CD4-positive, alpha-beta T cell treated with Interleukin-6 for 4 hours (primary cell): Measurements from ENCODE around the gene EPHA2.

Experiments used
- DNase-seq: peaks from one replicate; pipeline ENCODE4 v3.0.0-alpha.2; 2020; ENCODE audit warnings: mixed read lengths

The EPHA2 gene

DNA sequence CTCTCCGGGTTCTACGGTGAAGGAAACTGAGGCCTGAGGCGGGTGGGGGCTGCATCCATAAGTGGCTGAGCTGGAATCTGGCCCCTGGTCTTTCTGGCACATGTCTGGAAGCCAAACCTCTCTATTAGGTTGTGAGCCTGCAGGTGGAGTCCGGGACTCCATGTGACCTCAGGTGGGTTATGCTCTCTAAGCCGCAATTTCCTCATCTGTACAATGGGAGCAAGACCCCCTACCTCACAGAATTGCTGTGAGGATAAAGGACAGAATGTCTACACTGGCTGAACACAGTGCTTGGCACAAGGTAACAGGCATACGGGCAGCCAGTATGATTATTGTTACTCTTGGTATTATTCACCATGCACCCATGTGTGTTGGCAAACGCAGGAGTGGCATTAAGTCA, 6.7 kb downstream of the EPHA2 start:
- no peak for DNase-seq

DNA sequence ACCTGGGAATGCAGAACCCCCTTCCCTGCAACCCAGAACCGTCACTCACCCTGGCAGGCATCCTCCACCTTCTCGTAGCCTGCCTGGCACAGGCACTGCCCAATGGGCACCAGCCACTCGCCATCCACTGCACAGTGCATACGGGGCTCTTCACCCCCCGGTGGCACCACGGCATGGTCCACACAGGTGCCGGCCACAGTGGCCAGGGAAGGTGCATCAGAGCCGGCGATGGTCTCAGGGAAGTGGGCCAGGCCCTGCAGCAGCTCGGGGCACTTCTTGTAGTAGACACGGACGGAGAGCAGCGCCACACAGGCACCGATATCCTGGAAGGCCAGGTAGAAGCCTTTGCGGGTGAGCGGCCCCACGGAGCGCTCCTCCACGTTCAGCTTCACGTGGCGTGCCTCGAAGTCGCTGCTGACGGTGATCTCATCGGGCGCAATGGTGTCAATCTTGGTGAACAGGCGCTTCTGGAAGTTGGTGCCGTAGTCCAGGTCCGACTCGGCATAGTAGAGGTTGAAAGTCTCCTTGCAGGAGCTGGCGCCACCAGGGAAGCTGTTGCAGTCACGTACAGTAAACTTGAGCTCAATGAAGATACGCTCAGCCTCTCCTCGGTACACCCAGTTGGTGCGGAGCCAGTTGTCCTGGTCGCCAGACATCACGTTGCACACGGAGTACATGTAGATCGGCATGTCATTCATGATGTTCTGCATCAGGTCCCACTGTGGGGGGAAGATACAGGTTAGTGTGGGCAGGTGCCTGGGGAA, 7.4 kb downstream of the EPHA2 start:
- DNase-seq, result no peak

DNA sequence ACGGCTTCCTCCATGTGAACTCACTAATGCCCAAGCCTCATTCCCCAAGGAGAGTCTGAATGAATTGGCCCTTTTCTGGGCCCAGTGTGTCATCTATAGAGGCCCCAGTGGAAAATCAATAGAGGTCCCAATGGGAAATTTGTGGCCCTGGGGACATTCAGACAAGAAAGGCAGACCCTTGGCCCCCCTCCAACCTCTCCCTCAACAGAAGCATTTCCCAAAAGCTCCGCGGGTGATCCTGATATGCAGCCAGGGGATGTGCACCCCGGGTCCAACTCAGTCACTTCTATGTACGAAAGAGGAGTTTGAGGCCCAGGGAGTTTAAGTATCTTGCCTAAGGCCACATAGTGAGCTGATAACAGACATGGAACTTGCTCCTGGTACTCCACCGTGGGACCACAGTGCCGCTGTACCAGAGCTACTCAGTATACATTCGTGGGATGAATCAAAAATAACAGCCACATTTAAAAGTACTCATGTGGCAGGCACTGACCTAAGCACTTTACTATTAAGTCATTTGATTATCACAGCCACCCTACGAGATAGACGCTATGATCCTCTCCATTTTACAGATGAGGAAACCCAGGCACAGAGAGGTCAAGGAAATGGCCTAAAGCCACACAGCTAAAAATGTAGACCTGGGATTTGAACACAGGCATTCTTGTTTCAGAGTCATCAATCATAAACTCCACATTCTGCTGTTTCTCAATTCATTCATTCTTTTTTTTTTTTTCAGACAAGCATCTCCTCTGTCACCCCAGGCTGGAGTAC, 8.5 kb downstream of the EPHA2 start:
- DNase-seq, result no peak

DNA sequence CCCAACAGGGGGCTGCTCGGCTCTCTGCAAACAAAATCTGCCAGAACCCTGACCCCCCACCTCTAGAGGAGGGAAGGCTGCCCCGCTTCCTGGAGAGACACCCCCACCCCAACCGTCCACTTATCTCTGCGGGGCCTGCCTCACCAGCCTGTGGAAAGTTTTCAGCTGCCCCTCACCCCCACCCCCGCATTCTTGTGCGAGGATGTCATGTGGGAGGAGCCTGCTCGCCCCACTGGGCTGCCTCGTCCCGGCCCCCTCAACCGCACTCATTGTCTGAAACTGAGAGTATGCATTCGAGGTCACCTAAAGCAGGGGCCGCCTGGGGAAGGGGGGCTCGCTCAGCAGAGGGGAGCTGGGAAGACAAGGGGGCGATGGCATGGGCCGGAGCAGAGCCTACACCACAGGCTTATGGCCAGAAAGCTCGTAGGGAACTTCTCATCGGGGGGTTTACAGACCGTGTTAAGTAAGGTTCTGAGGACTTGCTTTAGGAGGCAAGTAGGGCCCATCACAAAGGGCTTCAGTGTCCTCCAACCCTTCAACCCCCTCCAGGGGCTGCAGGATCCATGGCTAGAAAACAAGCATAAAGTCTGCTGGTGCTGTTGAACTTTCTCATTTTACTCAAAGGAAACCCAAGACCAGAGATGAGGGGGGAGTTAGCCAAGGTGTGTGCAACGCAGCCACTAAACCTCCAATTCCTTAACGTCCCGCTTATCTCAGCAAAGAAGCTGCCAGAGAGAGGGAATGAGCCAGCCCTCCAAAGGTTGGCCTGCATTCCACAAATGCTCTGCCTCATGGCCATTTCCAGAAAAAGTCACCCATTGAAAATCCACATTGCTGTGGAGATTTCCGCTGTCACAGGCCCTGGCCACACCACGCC, 9.4 kb downstream of the EPHA2 start:
- DNase-seq, result no peak

DNA sequence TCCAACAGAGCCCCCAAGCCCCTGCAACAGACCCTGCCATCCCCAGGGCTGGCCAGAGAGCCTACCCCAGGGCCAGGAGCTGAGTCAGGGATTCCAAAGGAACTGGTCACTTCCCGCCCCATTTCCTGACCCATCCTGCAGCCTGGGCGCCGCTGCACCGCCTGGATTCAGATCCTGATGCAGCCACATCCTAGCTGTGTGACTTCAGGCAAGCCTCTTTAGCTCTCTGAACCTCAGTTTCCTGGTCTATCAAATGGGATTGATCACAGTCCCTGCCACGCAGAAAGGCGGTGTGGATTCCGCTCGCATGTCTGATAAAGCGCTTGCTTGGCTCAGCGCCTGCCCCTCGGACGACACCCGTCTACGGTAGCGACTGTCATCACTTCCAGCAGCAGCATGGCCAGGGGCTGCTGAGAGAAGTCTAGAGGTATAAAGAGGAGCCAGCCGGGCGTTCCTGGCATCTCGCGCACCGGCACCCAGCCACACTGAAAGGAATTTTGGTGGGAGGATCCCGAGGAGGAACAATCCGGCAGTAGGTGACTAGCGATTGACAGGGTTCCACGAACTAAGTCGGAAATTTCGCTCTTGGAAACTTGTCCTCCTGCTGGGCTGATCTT, 10.1 kb downstream of the EPHA2 start:
- DNase-seq, result no peak

DNA sequence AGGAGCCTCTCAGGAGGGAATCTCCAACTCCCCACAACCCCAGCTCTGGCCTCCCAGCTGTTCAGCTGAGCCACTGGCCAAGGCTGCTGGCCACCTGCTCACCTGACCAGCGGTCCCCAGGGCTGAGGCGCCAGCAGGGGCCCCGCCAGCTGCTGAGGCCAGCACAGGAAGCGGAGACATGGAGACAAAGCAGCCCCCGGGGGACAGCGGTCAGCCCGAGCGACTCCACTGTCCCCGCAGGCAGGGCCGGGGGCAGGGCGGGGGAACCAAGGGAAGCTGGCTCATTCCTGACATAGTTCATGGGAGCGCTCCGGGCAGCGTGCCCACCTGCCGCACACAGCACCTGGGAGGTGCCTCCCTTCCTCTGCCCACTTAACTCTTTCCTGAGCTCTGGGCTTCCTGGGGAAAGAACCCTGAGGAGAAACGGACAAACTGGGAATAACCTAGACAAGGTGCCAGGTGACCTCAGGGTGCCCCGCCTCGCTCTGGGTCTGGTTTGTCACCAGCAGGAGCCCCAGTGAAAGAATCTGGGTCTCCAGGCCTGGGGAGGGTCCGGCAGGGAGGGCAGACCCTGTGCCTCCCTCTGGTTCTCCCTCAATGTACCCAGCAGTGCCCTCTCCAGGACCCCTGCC, 10.7 kb downstream of the EPHA2 start:
- no peak for DNase-seq

DNA sequence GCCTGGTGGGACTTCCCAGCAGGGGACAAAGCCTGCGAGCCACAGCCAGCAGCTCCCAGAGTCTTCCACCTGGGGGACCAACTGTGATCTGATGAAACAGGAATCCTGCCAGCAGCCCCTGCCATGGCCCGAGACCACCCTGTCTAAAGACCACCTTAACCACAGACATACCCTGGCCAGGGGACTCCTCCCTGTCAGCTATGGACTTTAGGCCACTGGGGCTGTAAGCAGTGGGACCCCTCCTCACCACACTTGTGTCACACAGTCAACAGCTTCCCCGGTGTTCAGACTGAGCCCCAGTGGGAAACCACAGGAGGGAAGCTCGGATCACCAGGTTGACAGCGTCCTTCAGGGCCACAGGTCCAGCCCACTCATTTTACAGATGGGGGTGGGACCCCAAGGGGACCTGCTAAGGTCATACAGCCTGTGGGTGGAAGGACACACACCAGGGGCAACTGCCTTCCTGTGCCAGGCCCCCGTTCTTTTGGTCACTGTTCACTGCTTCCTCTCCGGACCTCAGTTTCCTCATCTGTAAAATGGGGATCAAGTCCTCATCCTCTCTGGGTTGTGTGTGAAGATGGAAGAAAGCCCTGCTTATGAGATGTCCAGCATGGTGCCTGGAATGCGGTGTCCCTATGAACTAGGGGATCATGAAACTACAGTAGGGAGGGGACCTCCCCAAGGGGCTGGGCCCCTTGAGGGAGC, 11.4 kb downstream of the EPHA2 start:
- no peak for DNase-seq

DNA sequence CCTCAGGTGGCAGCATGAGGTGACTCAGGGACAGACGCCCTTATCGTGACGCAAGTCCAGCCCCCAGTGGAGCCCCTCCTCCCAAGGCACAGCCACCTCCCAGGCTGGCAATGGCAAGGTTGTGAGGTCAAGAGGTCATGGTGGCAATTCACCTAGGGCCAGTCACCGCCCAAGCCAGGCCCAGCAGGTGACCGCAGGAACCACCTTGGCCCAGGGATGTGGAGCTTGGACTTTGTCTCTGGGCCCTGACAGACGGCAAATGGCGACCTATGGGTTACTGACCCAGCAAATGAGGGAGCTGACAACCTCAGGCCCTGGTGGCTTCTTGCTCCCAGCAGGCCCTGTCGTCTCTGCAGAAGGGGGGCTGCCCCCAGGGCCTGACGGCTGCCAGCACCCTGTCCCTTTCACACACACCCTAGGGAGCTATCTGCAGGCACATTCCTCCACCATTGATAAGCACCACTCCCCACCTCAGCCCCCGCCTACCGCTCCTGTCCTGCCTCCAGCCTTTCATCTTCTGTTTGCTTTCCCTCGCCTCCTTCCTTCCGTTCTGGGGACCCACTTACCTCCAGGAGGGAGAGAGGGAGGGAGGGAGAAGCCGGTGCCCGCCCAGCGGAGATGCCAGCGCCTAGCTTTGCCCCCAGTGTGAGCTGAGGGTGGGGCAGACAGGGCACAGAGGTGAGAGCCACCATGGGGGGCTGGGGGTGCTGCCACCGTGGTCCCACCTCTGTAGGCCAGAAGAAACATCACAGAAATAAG, 12.1 kb downstream of the EPHA2 start:
- no peak for DNase-seq

DNA sequence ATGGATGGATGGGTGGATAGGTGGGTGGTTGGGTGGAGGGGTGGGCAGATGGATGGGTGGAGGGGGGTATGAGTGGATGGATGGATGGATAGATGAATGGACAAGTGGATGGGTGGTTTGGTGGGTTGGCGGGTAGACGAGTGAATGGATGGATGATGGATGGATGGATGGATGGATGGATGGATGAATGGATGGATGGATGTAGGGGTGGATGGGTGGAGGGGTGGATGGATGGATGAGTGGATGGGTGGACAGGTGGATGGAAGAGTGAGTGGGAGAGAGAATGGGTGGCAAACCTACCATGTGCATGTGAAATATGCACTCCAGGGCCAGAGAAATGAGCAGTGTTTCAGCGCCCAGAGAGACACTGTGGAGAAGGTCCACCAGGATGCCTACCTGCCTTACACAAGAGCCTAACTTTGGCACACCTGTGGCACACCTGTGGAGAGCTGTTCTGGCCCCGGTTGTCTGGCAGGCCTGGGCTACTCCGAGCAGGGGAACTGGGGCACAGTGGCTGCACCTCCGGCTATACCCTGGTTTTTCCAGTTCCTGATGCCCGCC, 12.8 kb downstream of the EPHA2 start:
- DNase-seq, result no peak

DNA sequence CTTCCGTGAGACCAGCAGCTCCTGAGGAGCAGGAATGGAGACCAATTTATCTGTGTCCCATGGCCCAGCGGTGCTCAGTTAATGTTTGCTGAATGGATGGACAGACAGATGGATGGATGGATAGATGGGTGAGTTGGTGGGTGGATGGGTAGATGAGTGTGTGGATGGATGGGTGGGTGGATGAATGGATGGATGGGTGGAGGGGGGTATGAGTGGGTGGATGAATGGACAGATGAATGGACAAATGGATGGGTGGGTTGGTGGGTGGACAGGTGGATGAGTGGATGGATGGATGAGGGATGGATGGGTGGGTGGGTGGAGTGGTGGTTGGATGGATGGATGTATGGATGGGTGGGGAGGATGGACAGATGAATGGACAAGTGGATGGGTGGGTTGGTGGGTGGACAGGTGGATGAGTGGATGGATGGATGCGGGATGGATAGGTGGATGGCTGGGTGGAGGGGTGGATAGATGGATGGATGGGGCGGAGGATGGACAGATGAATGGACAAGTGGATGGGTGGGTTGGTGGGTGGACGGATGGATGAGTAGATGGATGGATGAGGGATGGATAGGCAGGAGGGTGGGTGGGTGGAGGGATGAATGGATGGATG, 13.4 kb downstream of the EPHA2 start:
- DNase-seq, result no peak

DNA sequence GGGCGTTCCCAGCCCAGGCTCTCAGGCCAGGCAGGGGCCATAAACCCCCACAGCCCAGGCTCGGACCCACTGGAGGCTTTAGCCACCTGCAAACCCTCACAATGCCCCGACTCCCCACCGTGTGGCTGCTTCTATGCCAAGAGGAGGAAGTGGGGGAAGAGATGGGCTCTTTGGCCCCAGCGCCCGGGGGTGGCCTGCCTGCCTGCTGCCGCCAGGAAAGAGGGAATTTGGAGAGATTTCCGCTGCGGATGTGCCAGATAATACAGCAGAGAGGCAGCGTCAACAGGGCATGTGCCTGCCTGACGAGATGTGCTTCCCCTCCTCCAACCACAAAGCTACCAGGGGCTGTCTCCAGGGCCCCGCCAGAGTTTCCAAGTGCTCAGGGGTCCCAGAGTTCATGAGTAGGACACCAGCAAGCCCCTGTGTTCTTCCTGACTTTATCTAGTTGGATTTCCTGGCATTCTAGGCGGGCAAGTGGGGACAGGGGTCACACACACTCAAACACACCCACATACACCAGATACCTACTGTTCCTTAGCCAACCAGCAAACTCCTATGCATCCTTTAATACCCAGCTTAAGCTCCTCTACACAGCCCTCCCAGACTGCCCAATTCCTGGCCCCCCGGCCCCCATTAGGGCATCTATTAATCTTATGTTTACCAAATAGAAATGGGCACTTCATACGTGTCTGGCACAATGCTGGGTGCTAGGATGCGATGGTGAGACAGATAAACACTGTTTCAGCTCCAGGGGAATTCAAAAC, 14.1 kb downstream of the EPHA2 start:
- no peak for DNase-seq

DNA sequence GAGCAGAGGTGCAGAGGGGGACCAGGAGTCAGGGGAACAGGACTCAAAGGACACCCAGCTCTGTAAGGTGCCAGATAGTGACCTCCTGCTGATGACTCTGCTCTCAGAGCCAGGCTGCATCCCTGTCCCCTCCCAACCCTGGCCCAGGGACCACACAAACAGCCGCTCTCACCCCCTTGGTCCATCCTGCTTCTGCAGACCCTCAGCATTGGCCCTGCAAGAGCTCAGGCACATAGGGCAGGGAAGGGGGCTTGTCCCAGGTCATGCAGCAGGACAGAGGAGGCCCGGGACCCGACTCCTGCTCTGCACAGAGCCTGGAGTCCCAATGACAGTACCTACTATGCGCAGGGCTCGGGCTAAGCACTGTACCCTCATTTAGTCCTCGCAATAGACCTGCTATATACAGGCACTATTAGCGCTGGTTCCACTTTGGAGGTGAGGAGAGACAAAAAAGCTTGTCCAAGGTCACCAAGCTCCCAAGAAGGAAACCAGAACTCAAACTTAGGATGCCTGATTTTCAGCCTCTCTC, 15.7 kb downstream of the EPHA2 start:
- DNase-seq, result no peak

DNA sequence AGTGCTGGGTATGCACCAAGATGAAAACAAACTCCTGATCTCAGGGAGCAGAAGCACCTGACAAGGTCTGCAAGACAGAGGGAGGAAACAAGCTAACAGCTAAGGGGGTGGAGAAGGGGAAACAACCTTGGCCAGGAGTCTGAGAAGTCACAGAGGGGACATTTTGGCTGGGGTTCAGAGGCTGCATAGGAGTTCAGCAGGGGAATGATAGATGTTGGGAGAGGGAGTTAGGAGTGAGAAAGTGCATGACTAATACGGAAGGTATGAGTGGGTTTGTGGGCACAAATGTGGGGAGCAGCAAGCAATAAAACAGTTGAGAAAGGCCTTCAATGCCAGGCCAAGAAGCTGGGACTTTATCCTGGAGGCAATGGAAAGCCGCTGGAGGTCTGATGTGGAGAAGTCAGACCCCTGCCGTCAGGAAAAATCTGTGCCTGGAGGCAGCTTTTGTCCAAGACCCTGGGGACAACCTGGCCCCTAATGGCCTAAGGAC, 16.4 kb downstream of the EPHA2 start:
- no peak for DNase-seq

DNA sequence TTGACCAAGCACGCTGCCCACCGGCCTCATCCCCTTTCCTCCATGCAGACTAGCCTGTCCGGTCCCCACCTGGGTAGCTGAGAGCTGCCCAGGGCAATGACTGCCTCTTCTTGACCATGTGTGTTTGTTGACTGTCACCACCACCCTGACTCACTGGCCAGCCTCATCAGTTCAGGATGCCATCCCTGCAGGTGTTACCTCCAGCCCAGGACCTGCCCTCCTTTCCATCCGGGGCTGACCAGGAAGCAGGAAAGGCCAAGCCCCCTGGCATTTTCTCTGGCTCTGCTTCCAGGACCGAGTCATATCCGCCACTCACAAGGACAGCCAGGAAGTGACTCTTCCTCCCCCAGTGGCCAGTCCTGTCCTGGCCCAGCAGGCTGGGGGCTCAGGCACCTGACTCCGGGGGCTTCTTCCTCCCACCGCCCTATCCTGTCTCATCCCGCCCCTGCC, 17.1 kb downstream of the EPHA2 start:
- no peak for DNase-seq

DNA sequence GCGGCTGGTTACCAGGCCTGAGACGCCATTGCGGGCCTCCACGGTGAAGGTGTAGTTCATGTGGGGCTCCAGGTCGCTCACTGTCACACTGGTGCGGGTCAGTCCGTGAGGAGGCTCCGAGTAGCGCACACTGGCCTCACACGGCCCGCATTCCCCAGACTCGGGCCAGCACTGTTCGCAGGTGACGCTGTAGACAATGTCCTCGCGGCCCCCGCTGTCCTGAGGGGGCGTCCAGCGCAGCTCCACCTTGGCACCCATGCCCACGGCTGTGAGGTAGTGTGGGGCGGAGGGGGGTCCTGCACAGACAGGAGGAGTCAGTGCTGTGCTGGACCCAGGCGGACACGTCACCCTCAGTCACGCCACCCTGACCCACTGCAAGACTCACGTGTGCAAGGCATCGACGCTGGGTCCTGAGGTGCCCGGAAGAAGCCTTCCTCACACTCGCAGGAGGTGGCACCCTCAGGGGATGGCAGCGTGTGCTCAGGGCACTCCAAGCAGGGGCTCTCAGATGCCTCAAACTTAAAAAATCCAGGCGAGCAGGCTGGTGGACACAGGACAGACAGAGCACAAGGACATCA, 17.9 kb downstream of the EPHA2 start:
- no peak for DNase-seq

DNA sequence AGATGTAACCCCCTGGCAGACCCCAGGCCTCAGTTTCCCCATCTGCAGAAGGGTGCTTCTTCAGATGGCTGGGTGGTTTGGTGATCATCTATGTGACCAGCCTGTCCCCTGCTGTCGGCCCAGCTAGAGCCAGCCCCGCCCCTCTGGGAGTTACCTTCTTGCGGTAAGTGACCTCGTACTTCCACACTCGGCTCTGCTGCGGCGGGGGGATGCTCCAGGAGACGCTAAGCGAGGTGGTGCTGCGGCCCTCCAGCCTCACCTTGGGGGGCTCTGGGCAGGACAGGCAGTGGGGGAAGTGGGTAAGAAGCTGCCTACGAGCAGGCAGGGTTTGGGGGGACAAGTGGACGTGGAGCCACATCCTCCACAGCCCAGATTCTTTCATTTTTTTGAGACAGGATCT, 20.4 kb downstream of the EPHA2 start:
- DNase-seq, result no peak

DNA sequence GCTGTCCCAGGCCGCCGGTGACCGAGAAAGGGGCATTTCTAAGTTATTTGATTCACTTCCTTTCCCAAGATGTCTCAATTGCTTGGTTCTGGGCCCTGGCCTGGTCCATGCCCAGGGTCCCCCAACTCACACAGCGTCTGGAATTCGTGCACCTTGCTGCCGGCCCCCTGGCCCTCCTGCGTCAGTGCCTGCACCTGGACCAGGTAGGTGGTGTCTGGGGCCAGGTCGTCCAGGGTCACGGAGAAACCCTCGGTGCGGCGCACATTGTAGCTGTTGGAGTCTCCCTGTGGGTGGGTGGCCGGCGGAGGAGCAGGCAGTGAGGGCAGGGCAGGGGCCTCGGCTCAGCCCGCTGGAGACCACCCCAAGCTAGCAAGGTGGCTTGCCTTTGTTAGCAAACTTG, 21.0 kb downstream of the EPHA2 start:
- DNase-seq, result no peak

DNA sequence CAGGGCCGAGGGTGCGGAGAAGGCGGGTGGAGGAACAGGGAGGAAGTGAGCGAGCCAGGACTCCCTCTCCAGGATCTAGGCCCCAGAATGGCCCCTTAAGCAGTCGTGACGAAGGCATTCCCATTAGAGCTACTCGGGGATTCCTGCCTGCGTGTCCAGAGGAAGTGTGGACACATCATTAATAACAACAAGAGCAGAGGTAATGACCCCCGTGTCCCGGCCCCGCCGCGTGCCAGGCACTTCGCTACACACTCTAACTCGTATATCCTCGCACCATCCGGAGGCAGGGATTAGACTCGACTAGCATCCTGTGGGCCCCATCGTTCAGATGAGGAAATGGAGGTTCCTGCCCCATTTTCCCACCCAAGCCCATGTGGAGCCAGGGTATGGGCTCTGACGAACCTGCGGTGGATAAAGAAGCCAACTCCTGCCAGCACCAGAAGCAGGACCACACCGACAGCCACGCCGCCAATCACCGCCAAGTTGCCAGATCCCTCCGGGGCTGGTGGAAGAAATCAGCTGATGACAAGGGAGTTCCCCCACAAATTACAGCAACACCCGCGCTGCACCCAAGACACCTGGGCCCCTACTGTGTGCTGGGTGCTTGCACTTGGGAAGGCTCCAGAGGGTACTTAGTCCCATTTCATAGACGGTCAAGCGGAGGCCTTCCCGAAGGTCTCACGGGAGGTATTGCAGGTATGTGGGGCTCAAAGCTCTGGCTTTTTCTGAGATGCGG, 21.6 kb downstream of the EPHA2 start:
- no peak for DNase-seq
